Measurements from ENCODE around the gene RPUSD2.

DNA sequence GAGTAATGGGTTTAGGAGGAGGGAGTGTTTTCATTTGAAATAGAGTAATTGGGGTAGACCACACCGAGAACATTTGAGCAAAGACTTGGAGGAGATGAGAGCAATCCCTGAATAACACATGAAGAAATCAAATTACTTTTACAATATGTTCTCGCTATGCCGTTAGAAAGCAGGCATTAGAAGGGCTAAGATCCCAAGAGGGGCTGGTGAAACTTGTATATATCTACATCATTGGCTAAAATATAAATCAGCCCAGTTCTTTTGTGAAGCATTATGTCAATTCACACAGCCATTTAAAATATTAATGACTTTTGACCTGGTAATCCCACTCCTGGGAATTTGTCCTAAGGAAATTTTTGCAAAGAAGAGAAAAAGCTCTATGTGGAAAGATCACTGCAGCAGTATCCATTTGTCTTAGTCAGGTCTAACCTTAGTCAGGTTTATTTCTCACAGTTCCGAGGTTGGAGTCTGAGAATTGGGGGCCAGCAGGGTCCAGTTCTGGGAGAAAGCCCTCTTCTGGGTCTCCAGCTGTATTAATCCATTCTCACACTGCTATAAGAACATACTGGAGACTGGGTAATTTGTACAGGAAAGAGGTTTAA is 35.2 kb upstream of the RPUSD2 start:
- TF ChIP-seq, protein P1, sequence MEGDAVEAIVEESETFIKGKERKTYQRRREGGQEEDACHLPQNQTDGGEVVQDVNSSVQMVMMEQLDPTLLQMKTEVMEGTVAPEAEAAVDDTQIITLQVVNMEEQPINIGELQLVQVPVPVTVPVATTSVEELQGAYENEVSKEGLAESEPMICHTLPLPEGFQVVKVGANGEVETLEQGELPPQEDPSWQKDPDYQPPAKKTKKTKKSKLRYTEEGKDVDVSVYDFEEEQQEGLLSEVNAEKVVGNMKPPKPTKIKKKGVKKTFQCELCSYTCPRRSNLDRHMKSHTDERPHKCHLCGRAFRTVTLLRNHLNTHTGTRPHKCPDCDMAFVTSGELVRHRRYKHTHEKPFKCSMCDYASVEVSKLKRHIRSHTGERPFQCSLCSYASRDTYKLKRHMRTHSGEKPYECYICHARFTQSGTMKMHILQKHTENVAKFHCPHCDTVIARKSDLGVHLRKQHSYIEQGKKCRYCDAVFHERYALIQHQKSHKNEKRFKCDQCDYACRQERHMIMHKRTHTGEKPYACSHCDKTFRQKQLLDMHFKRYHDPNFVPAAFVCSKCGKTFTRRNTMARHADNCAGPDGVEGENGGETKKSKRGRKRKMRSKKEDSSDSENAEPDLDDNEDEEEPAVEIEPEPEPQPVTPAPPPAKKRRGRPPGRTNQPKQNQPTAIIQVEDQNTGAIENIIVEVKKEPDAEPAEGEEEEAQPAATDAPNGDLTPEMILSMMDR (IDR thresholded peaks at IDR 0.05), result no peak
- TF ChIP-seq ZFX (IDR thresholded peaks at IDR 0.05; ENCODE audit: borderline replicate concordance), result no peak
